C4-2B (cell line): Measurements from ENCODE around the gene ARHGAP4.

Experiments
- CTCF ChIP-seq: fragments of 450-650 bp; conservative IDR thresholded peaks from 2 replicates; pipeline ENCODE4 v1.5.1; 2017; ENCODE audit warnings: mild to moderate bottlenecking
- ZFX ChIP-seq: fragments of 450-650 bp; IDR thresholded peaks from 2 replicates; pipeline ENCODE4 v1.6.1; 2017

- TF ChIP-seq CTCF (no peak), ZFX (no peak)
These were observed 29.2 kb upstream of the ARHGAP4 start for GRCh38 chrX:153955228-153955732.
